Endothelial cell (in vitro differentiated cells): Measurements from ENCODE around the gene ADAM12. TPM values are rescaled to one million over a fixed set of nuclear protein-coding genes. Genes with fewer than 3 reads are reported as not detected.

Experiments
- DNase-seq: peaks from one replicate; pipeline ENCODE4 v3.0.0; 2021; ENCODE audit warnings: low spot score
- H3K27ac Mint-ChIP-seq: one replicate; pipeline ENCODE4 v1.8.0; 2021; ENCODE audit warnings: mixed read lengths, inconsistent platforms; ENCODE audit not compliant: unreplicated experiment
- H3K27me3 Mint-ChIP-seq: one replicate; pipeline ENCODE4 v1.8.0; 2021; ENCODE audit warnings: mild to moderate bottlenecking, moderate library complexity, mixed read lengths, inconsistent platforms; ENCODE audit not compliant: unreplicated experiment
- H3K36me3 Mint-ChIP-seq: one replicate; pipeline ENCODE4 v1.8.0; 2021; ENCODE audit warnings: mild to moderate bottlenecking, low read depth, mixed read lengths, inconsistent platforms; ENCODE audit not compliant: unreplicated experiment
- H3K4me1 Mint-ChIP-seq: one replicate; pipeline ENCODE4 v1.8.0; 2021; ENCODE audit warnings: mild to moderate bottlenecking, mixed read lengths, inconsistent platforms; ENCODE audit not compliant: unreplicated experiment
- H3K4me3 Mint-ChIP-seq: one replicate; pipeline ENCODE4 v1.8.0; 2021; ENCODE audit warnings: mild to moderate bottlenecking, mixed read lengths, inconsistent platforms; ENCODE audit not compliant: unreplicated experiment
- H3K9me3 Mint-ChIP-seq: one replicate; pipeline ENCODE4 v1.8.0; 2021; ENCODE audit warnings: mixed read lengths, inconsistent platforms; ENCODE audit not compliant: unreplicated experiment
- CTCF ChIP-seq: fragments of 200-600 bp; sonication (generic); IDR thresholded peaks from one replicate; pipeline ENCODE4 v1.5.0; 2021; ENCODE audit warnings: antibody characterized with exemption; ENCODE audit not compliant: unreplicated experiment
- total RNA-seq: library from RNA; stranded (reverse); fragmentation: NEBNext Ultra II Directional; extraction: Animal tissue kit (Norgen Biotek cat#: 25700); gene quantifications from one replicate; pipeline ENCODE4 v1.2.1, GENCODE V29; 2021; ENCODE audit not compliant: unreplicated experiment

ADAM12 gene
- total RNA-seq, 1 donor from 2014 or later = 9.0 TPM

GRCh38 chr10:126001576-126001975, 386.7 kb downstream of the ADAM12 start:
- Mint-ChIP-seq H3K27ac (no peak overlapping the region), H3K27me3 (no peaks in the 10 kb centered on the region), H3K9me3 (no peaks in the 10 kb centered on the region), H3K36me3 (no peaks in the 10 kb centered on the region), H3K4me1 (no peaks in the 10 kb centered on the region), H3K4me3 (no peak overlapping the region)
- DNase-seq = no peak
- TF ChIP-seq CTCF = no peak

GRCh38 chr10:125999694-126000093, 388.6 kb downstream of the ADAM12 start:
- Mint-ChIP-seq H3K4me3 (no peak overlapping the region), H3K4me1 (no peaks in the 10 kb centered on the region), H3K9me3 (no peaks in the 10 kb centered on the region), H3K27ac (no peak overlapping the region), H3K36me3 (no peaks in the 10 kb centered on the region), H3K27me3 (no peaks in the 10 kb centered on the region)
- TF ChIP-seq CTCF = no peak
- no peak for DNase-seq

- no peak for DNase-seq
- TF ChIP-seq CTCF = no peak
- H3K27me3 Mint-ChIP-seq = peaks cover 1% of the 10 kb centered on the region
- H3K36me3 Mint-ChIP-seq = no peaks in the 10 kb centered on the region
- no peak overlapping the region for H3K4me3 Mint-ChIP-seq
- no peak overlapping the region for H3K27ac Mint-ChIP-seq
- no peaks in the 10 kb centered on the region for H3K9me3 Mint-ChIP-seq
- no peaks in the 10 kb centered on the region for H3K4me1 Mint-ChIP-seq
Observed at GRCh38 chr10:125997586-125997985, 390.7 kb downstream of the ADAM12 start.

- no peaks in the 10 kb centered on the region for H3K36me3 Mint-ChIP-seq
- no peak for DNase-seq
- TF ChIP-seq CTCF = no peak
- no peak overlapping the region for H3K4me3 Mint-ChIP-seq
- no peaks in the 10 kb centered on the region for H3K9me3 Mint-ChIP-seq
- no peak overlapping the region for H3K27ac Mint-ChIP-seq
- no peaks in the 10 kb centered on the region for H3K4me1 Mint-ChIP-seq
- peaks cover 1% of the 10 kb centered on the region for H3K27me3 Mint-ChIP-seq
Observed at GRCh38 chr10:125995726-125996304, 392.5 kb downstream of the ADAM12 start.

- Mint-ChIP-seq H3K4me3 (no peak overlapping the region), H3K4me1 (no peaks in the 10 kb centered on the region), H3K9me3 (no peaks in the 10 kb centered on the region), H3K27me3 (peaks cover 1% of the 10 kb centered on the region), H3K27ac (no peak overlapping the region), H3K36me3 (peaks cover 5% of the 10 kb centered on the region)
- no peak for DNase-seq
- no peak for TF ChIP-seq CTCF
Observed at GRCh38 chr10:125994601-125995000, 393.7 kb downstream of the ADAM12 start.
